T47D (cell line): ENCODE results near the gene RPRD2.

Experiments
- DNase-seq, 2 experiments: peaks; one replicate each; pipeline versions ENCODE4 v3.0.0 to v3.0.0-alpha.2; 2011 to 2012; ENCODE audit warnings: low read depth in 1 of 2, low spot score in 1 of 2
- JUND ChIP-seq: IDR thresholded peaks from 2 replicates; pipeline ENCODE4 v1.6.1; 2012; ENCODE audit warnings: low read depth
- in situ Hi-C: cut with HindIII; loops from 2 replicates; pipeline ENCODE4 v1.10.0; 2016; ENCODE audit warnings: low sequenced_read_pairs, low pct_unique_long_range_greater_than_20kb

RPRD2 gene

DNA sequence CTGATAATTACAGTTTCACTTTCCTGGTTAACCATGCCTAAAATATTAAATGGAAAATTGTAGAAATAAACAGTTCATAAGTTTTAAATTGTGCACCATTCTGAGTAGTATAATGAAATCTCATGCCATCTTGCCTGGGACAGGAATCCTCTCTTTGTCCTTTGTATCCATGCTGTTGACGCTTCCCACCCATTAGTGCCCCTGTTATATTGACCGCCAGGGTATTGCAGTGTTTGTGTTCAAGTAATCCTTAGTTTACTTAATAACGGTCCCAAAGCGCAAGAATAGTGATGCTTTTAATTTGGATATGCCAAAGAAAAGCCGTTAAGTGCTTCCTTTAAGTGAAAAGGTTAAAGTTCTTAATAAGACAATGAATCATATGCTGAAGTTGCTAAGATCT is 41.7 kb downstream of the RPRD2 start:
- no peak for DNase-seq
- TF ChIP-seq JUND, result no peak
- in situ Hi-C loops, result no loop called here

- in situ Hi-C loops, result no loop called here
- no peak for DNase-seq
- no peak for TF ChIP-seq JUND
Measured at GRCh38 chr1:150406483-150406882, 42.5 kb downstream of the RPRD2 start.

GRCh38 chr1:150407330-150407729 is 43.4 kb downstream of the RPRD2 start:
- in situ Hi-C loops, result no loop called here
- DNase-seq, result no peak
- TF ChIP-seq JUND, result no peak

DNA sequence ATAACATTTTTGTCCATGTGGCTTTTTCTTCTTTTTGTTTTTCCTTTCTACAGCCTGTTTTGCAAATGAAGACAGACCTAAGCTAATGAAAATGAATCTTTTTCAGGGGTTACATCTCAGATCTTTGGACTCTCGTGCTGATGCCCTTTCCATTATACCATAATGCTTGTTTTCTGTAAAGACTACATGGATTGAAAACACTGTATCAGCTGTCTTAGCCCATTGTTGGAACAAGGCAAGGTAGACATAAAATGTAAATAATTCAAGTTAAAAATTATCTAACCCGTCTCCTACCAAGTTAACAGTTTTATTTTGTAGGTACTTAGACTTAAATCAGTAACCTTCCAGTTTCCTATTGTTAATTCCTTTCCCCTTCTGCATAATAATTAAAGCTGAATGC is 44.9 kb downstream of the RPRD2 start:
- in situ Hi-C loops, result no loop called here
- TF ChIP-seq JUND, result no peak
- DNase-seq, result no peak

DNA sequence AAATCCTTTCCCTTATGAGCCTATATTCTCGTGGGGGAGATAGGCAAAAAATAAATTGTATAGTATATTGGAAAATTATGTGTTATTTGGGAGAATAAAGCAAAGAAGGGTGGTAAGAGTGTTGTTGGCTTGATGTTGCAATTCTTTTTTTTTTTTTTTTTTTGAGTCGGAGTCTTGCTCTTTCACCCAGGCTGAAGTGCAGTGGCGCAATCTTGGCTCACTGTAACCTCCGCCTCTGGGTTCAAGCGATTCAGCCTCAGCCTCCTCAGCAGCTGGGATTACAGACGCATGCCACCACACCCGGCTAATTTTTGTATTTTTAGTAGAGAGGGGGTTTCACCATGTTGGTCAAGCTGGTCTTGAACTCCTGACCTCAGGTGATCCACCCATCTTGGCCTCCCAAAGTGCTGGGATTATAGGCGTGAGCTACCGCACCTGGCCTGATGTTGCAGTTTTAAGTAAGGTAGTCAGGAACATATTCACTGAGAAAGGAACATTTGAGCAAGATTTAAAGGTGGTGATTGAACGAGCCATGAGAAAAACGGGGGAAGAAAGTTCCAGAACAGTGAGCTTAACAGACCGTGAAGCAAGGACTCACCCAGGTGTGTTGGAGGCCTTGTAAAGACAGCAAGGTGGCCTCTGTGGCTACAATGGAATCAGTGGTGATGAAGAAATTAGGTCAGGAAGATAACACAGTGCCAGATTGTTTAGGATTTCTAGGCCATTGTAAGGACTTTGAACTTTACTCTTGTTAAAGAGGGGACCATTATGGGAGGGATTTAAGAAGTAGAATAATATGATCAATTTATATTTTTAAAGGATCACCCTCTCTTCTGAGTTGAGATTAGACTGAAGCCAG is 45.8 kb downstream of the RPRD2 start:
- in situ Hi-C loops, result no loop called here
- DNase-seq, result no peak
- no peak for TF ChIP-seq JUND

GRCh38 chr1:150410582-150411101 is 46.7 kb downstream of the RPRD2 start:
- no peak for TF ChIP-seq JUND
- DNase-seq, result no peak
- in situ Hi-C loops, result no loop called here

DNA sequence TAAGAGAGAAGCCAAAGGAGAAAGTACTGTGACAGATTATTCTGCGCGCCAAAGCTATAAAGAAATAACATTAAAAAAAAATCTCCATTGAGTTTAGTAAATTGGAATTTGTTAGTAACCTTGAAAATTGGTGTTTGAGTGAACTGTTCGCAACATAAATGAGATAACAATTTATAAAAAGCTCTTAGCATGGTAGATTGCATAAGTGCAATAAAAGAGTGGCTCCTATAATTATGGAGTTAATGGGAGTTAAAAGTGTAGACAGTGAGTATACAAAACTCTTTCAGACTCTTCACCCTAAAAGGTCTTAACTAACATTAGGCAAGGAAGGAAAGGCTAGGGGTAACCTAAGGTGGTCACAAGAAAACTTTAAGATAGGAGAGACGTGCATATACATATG is 50.6 kb downstream of the RPRD2 start:
- TF ChIP-seq JUND, result no peak
- DNase-seq, result no peak

DNA sequence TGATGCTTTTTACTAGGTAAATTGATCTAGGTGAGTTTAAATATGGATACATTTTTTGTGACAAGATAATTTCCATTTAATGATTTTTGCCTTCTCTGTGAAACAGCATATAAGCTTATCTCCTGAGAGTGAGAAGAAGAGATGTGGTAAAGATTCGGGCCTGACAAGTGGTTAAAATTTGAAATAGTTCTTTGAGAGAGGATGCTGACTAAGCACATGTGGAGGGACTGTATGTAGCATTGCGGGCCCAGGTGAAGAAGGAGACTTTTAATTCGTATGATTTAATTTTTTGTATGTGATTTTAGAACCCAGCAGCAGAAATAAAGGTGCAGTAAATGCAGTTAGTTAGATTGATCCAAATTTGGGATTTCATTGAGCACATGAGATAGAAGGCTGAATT is 51.9 kb downstream of the RPRD2 start:
- no peak for TF ChIP-seq JUND
- DNase-seq, result no peak
- in situ Hi-C loops, result no loop called here

More for the DNA sequence above, 50.6 kb downstream of the RPRD2 start:
- in situ Hi-C loops, result no loop called here

DNA sequence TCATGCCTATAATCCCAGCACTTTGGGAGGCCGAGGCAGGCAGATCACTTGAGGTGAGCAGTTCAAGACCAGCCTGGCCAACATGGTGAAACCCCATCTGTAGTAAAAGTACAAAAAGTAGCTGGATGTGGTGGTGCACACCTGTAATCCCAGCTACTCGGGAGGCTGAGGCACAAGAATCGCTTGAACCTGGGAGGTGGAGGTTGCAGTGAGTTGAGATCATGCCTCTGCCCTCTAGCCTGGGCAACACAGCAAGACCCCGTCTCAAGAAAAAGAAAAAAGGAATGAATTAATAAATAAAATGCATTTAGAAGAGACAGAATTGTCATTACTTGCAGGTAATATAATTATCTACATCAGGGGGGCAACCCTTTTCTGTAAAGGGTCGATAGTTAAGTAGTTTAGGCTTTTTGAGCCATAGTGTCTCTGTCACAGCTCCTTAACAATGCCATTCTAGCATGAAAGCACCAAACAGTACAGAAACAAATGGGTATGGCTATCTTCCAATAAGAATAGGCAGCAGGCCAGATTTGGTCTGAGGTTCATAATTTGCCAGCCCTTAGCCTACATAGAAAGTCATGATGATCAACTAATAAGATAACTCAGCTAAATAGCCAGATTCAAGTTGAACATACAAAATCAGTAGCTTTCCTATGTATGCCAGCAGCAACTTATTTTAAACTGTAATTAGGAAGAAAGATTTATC is 56.8 kb downstream of the RPRD2 start:
- DNase-seq, result peak in 1 of 2 experiments; percentile 12
- in situ Hi-C loops, result no loop called here
- no peak for TF ChIP-seq JUND

- in situ Hi-C loops, result no loop called here
- TF ChIP-seq JUND, result no peak
- no peak for DNase-seq
Measured at GRCh38 chr1:150422541-150422940, 58.6 kb downstream of the RPRD2 start.

- in situ Hi-C loops, result no loop called here
- no peak for TF ChIP-seq JUND
- peak in 1 of 2 experiments; percentile 45 for DNase-seq
Measured at GRCh38 chr1:150429805-150430204, 65.9 kb downstream of the RPRD2 start.

- no peak for DNase-seq
- in situ Hi-C loops, result no loop called here
- TF ChIP-seq JUND, result no peak
Measured at GRCh38 chr1:150441121-150441520, 77.2 kb downstream of the RPRD2 start.

DNA sequence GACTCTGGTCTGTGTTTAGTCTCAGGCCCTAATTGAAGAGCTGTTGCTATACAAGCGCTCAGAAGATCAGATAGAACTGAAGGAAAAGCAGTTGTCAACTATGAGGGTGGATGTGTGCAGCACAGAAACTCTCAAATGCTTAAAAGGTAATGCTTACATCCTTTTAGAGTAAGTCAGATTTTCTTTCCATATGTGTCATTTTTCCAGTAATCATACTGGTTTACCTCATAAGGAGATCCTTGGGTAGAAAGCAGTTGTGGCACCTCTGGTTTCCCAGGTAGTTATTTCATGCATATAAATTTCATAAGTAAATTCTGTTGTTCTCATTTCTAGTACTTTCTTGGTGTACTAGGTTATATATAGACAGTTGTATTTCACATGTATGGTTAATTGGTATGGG is 80.3 kb downstream of the RPRD2 start:
- DNase-seq, result no peak
- in situ Hi-C loops, result no loop called here
- no peak for TF ChIP-seq JUND
